H1 (cell line): Measurements from ENCODE around the gene ADGRD2. TPM values are rescaled to one million over a fixed set of nuclear protein-coding genes. Genes with fewer than 3 reads are reported as not detected.

ENCODE experiments used
- BCL11A ChIP-seq, 2 experiments: IDR thresholded peaks; one replicate each; pipeline ENCODE4 v1.6.1; 2011; ENCODE audit warnings: low read depth in 2 of 2, low read length in 2 of 2, mild to moderate bottlenecking in 2 of 2
- CEBPB ChIP-seq: IDR thresholded peaks from 2 replicates; pipeline ENCODE4 v1.6.1; 2012; ENCODE audit warnings: low read depth, low read length
- POU5F1 ChIP-seq: IDR thresholded peaks from 2 replicates; pipeline ENCODE4 v1.6.1; 2011; ENCODE audit warnings: low read depth, mild to moderate bottlenecking, low read length, moderate library complexity
- SAP30 ChIP-seq: fragments of 300-600 bp; sonication (generic); IDR thresholded peaks from 2 replicates; pipeline ENCODE4 v1.7.1; 2012; ENCODE audit warnings: low read length, moderate library complexity, mild to moderate bottlenecking, inconsistent platforms; ENCODE audit not compliant: insufficient read depth, insufficient replicate concordance
- SIRT6 ChIP-seq: IDR thresholded peaks from one replicate; pipeline ENCODE4 v1.7.1; 2012; ENCODE audit warnings: low read length, inconsistent platforms
- TAF1 ChIP-seq: IDR thresholded peaks from 2 replicates; pipeline ENCODE4 v1.6.1; 2011; ENCODE audit warnings: mild to moderate bottlenecking, low read depth, low read length
- TBP ChIP-seq: IDR thresholded peaks from 2 replicates; pipeline ENCODE4 v1.6.1; 2011; ENCODE audit warnings: low read depth, low read length, improper control_type of control experiment
- polyA plus RNA-seq, 7 experiments: library from polyadenylated mRNA; depleted of rRNA in 3 of 7; stranded (reverse) in 5 of 7; unstranded in 2 of 7; fragments of >200 nt in 5 of 7; fragments of 200-250 nt in 2 of 7; gene quantifications; 1 replicate in 5 of 7; 2 replicates in 1 of 7; 4 replicates in 1 of 7; pipeline versions ENCODE4 v1.2.1 to v1.2.3, GENCODE V29; 2011 to 2013; ENCODE audit warnings: missing spikeins in 2 of 7, mixed read lengths in 2 of 7
- total RNA-seq: library from RNA; stranded (reverse); fragmentation: NEBNext Ultra II Directional; extraction: Animal tissue kit (Norgen Biotek cat#: 25700); gene quantifications from 2 replicates; pipeline ENCODE4 v1.2.1, GENCODE V29; 2021

Gene ADGRD2
- total and polyA plus RNA-seq, 2 of the 8 experiments (the other 6 are each of a cell fraction or from before 2014, with no cell fraction given), result 0.41 to 1.4 TPM

DNA sequence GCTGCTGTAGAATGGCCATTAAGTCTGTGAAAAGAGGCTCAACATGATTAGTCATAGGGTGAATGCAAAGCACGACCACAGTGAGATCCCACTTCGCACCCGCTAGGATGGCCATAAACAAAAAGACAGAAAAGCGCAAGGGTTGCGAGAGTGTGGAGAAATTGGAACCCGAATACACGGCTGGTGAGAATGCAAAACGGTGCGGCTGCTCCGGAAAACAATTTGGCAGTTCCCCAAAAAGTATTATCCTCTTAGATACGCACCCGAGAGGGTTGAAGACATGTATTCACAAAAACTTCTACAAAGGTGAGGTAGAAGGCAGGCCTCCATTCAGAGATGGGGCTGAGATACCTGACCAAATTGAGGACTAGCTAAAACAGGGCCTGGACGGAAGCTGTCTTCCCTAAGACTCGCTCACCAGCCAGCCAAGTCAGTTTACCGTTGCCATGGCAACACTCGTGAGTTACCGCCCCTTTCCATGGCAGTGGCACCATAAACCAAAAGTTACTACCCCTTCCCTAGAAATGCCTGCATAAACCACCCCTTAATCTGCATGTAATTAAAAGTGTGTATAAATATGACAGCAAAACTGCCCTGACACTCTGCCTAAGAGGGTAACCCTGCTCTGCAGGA is 34.3 kb upstream of the ADGRD2 start (continued):
- TF ChIP-seq TBP, result no peak
- no peak for TF ChIP-seq SAP30
- no peak for TF ChIP-seq POU5F1
- no peak for TF ChIP-seq BCL11A (IDR thresholded peaks at IDR 0.05; ENCODE audit: low read depth in 2 of 2, low read length in 2 of 2)
- TF ChIP-seq SIRT6, result no peak
- TF ChIP-seq TAF1, result no peak
- TF ChIP-seq CEBPB, result no peak
